Small intestine (tissue), 7 donors: Measurements from ENCODE around the gene SCN5A. TPM values are rescaled to one million over a fixed set of nuclear protein-coding genes. Genes with fewer than 3 reads are reported as not detected.

Experiments
- DNase-seq, 2 donors: peaks; one replicate each; pipeline versions ENCODE4 v3.0.0 to v3.0.0-alpha.2; 2013
- FAIRE-seq: peaks from 2 replicates; lab custom pipeline; 2012; peaks lifted over from hg19 to GRCh38; lab: Jason Lieb, UNC
- H3K27ac ChIP-seq, 3 donors: one replicate each; pipeline ENCODE4 v1.5.1; 2013; ENCODE audit warnings: low read length in 2 of 3, mild to moderate bottlenecking in 2 of 3, control low read depth in 1 of 3, inconsistent platforms in 1 of 3, low read depth in 1 of 3, moderate library complexity in 1 of 3
- H3K27me3 ChIP-seq, 3 donors: one replicate each; pipeline ENCODE4 v1.6.1; 2013; ENCODE audit warnings: low read length in 3 of 3, inconsistent platforms in 1 of 3; ENCODE audit not compliant: control insufficient read depth in 3 of 3, insufficient read depth in 3 of 3
- H3K36me3 ChIP-seq, 3 donors: one replicate each; pipeline ENCODE4 v1.6.1; 2013; ENCODE audit warnings: low read length in 3 of 3, inconsistent platforms in 1 of 3, low read depth in 1 of 3, mild to moderate bottlenecking in 1 of 3, moderate library complexity in 1 of 3; ENCODE audit not compliant: control insufficient read depth in 3 of 3, insufficient read depth in 2 of 3
- H3K4me1 ChIP-seq, 3 donors: one replicate each; pipeline ENCODE4 v1.6.1; 2013; ENCODE audit warnings: low read length in 2 of 3, inconsistent platforms in 1 of 3, low read depth in 1 of 3, mild to moderate bottlenecking in 1 of 3, moderate library complexity in 1 of 3; ENCODE audit not compliant: control insufficient read depth in 3 of 3, insufficient read depth in 2 of 3
- H3K4me3 ChIP-seq, 3 donors: one replicate each; pipeline ENCODE4 v1.5.1; 2013; ENCODE audit warnings: low read length in 3 of 3, control low read depth in 1 of 3, inconsistent platforms in 1 of 3, low read depth in 1 of 3, mild to moderate bottlenecking in 1 of 3, moderate library complexity in 1 of 3
- H3K9me3 ChIP-seq, 2 donors: one replicate each; pipeline ENCODE4 v1.6.1; 2013; ENCODE audit warnings: low read depth in 1 of 2, low read length in 1 of 2; ENCODE audit not compliant: control insufficient read depth in 2 of 2, insufficient read depth in 1 of 2
- WGBS, 3 donors: extraction: QIAGEN DNeasy Blood & Tissue Kit; methylation state at CpG; one replicate each; pipeline ENCODE4 v1.1.7; 2013; 5-methylcytosine and 5-hydroxymethylcytosine counted together
- polyA plus RNA-seq, 4 donors: library from polyadenylated mRNA; stranded (reverse) in 3 of 4; unstranded in 1 of 4; fragments of 200-250 nt in 3 of 4; fragments of 120-200 nt in 1 of 4; gene quantifications; one replicate each; pipeline versions ENCODE4 v1.2.1 to v1.2.3, GENCODE V29; 2013
- donor health status: healthy with polysubstance abuse.
- donor health status: control.
- donor health status: control.
- donor health status: Bipolar disorder and iron deficiency.
- donor health status: healthy.

Gene SCN5A
- polyA plus RNA-seq, 4 donors, result 0.27 to 0.75 (median 0.68) TPM; not detected in 1

- DNase-seq, result no peak
- Histone ChIP-seq H3K27ac (no peak overlapping the region), H3K9me3 (no peaks in the 10 kb centered on the region), H3K4me3 (no peak overlapping the region), H3K36me3 (no peaks in the 10 kb centered on the region), H3K27me3 (no peaks in the 10 kb centered on the region), H3K4me1 (no peaks in the 10 kb centered on the region)
- no peak for FAIRE-seq
- 48 to 67% (median 50%) methylated on average over 7 of the region's 7 CpGs for WGBS, 3 donors
Observed at GRCh38 chr3:38543586-38543985, 105.9 kb downstream of the SCN5A start.

- FAIRE-seq (no peak), DNase-seq (no peak)
- Histone ChIP-seq H3K4me1 (no peaks in the 10 kb centered on the region), H3K36me3 (no peaks in the 10 kb centered on the region), H3K27ac (no peak overlapping the region), H3K9me3 (no peaks in the 10 kb centered on the region), H3K27me3 (no peaks in the 10 kb centered on the region), H3K4me3 (no peak overlapping the region)
- 64 to 71% (median 67%) methylated on average over 16 of the region's 16 CpGs for WGBS, 3 donors
Observed at GRCh38 chr3:38542401-38543298, 106.8 kb downstream of the SCN5A start.

GRCh38 chr3:38541806-38542205, 107.7 kb downstream of the SCN5A start:
- no peaks in the 10 kb centered on the region for H3K27me3 ChIP-seq
- no peak for DNase-seq
- no peaks in the 10 kb centered on the region for H3K36me3 ChIP-seq
- H3K27ac ChIP-seq, result no peak overlapping the region
- FAIRE-seq, result no peak
- H3K4me3 ChIP-seq, result no peak overlapping the region
- WGBS, 3 donors, result 73 to 84% (median 80%) methylated on average over 9 of the region's 9 CpGs
- no peaks in the 10 kb centered on the region for H3K9me3 ChIP-seq
- no peaks in the 10 kb centered on the region for H3K4me1 ChIP-seq

- WGBS, 3 donors, result 69 to 79% (median 70%) methylated on average over 8 of the region's 8 CpGs
- DNase-seq (no peak), FAIRE-seq (no peak)
- Histone ChIP-seq H3K4me1 (no peaks in the 10 kb centered on the region), H3K36me3 (no peaks in the 10 kb centered on the region), H3K27me3 (no peaks in the 10 kb centered on the region), H3K9me3 (peaks cover 0 to 6% of the 10 kb centered on the region in 2 donors), H3K27ac (no peak overlapping the region), H3K4me3 (no peak overlapping the region)
Observed at GRCh38 chr3:38538773-38539353, 110.6 kb downstream of the SCN5A start.

GRCh38 chr3:38536671-38537070, 112.8 kb downstream of the SCN5A start:
- FAIRE-seq (no peak), DNase-seq (no peak)
- H3K27ac ChIP-seq, result no peak overlapping the region
- 79 to 93% (median 84%) methylated on average over 3 of the region's 3 CpGs for WGBS, 3 donors
- no peaks in the 10 kb centered on the region for H3K27me3 ChIP-seq
- no peak overlapping the region for H3K4me3 ChIP-seq
- H3K4me1 ChIP-seq, result no peaks in the 10 kb centered on the region
- H3K9me3 ChIP-seq, result peaks cover 0 to 6% of the 10 kb centered on the region in 2 donors
- H3K36me3 ChIP-seq, result no peaks in the 10 kb centered on the region

GRCh38 chr3:38534604-38535003, 114.9 kb downstream of the SCN5A start:
- peaks cover 0 to 6% of the 10 kb centered on the region in 2 donors for H3K9me3 ChIP-seq
- H3K27ac ChIP-seq, result no peak overlapping the region
- WGBS, 3 donors, result 97% methylated on average over 7 of the region's 7 CpGs
- FAIRE-seq (no peak), DNase-seq (no peak)
- H3K27me3 ChIP-seq, result no peaks in the 10 kb centered on the region
- H3K36me3 ChIP-seq, result no peaks in the 10 kb centered on the region
- no peak overlapping the region for H3K4me3 ChIP-seq
- H3K4me1 ChIP-seq, result no peaks in the 10 kb centered on the region

GRCh38 chr3:38534180-38534579, 115.3 kb downstream of the SCN5A start:
- Histone ChIP-seq H3K9me3 (peaks cover 0 to 6% of the 10 kb centered on the region in 2 donors), H3K27me3 (no peaks in the 10 kb centered on the region), H3K4me1 (no peaks in the 10 kb centered on the region), H3K36me3 (no peaks in the 10 kb centered on the region), H3K27ac (no peak overlapping the region), H3K4me3 (no peak overlapping the region)
- 97 to 100% (median 97%) methylated on average over 2 of the region's 2 CpGs for WGBS, 3 donors
- FAIRE-seq, result no peak
- no peak for DNase-seq

- Histone ChIP-seq H3K27me3 (no peaks in the 10 kb centered on the region), H3K4me3 (no peak overlapping the region), H3K27ac (no peak overlapping the region), H3K4me1 (no peaks in the 10 kb centered on the region), H3K9me3 (peaks cover 0 to 6% of the 10 kb centered on the region in 2 donors), H3K36me3 (peaks cover 0 to 1% (median 0%) of the 10 kb centered on the region in 3 donors)
- FAIRE-seq (no peak), DNase-seq (no peak)
- WGBS, 3 donors, result 81 to 90% (median 89%) methylated on average over 12 to 13 of the region's 13 CpGs
Observed at GRCh38 chr3:38533285-38533976, 116.1 kb downstream of the SCN5A start.
